ENCODE results near the gene OR51G1. TPM values are rescaled to one million over a fixed set of nuclear protein-coding genes. Genes with fewer than 3 reads are reported as not detected.

Gene OR51G1
- total RNA-seq, 1 experiment from 2014 or later = not detected

DNA sequence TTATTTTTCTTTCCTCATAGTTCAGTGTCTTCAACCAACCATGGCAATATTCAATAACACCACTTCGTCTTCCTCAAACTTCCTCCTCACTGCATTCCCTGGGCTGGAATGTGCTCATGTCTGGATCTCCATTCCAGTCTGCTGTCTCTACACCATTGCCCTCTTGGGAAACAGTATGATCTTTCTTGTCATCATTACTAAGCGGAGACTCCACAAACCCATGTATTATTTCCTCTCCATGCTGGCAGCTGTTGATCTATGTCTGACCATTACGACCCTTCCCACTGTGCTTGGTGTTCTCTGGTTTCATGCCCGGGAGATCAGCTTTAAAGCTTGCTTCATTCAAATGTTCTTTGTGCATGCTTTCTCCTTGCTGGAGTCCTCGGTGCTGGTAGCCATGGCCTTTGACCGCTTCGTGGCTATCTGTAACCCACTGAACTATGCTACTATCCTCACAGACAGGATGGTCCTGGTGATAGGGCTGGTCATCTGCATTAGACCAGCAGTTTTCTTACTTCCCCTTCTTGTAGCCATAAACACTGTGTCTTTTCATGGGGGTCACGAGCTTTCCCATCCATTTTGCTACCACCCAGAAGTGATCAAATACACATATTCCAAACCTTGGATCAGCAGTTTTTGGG, 42.2 kb downstream of the OR51G1 start, which contains the start of gene OR51T1:
OR51T1 (plus strand) TSS at position 41 of the 641 bp plus-strand sequence; CDS start at position 41, 0 bp downstream.
- no peaks in the 10 kb centered on the region for H3K79me1 ChIP-seq (ENCODE audit: insufficient read depth, low read depth, low read length, poor library complexity, severe bottlenecking)
- Mint-ChIP-seq H3K4me1 (no peaks in the 10 kb centered on the region), H3K4me3 (no peak within 1 kb of the TSS), H3K27me3 (ENCODE audit: low read depth) (peaks cover 2% of the 10 kb centered on the region; the same call in 1 of the 2 replicates), H3K27ac (no peak within 1 kb of the TSS), H3K9me3 (no peaks in the 10 kb centered on the region; a peak in 1 of 5 replicates), H3K36me3 (ENCODE audit: insufficient read depth in 1 of 3, low read depth in 3 of 3) (no peaks in the 10 kb centered on the region)
- no peaks in the 10 kb centered on the region for H3K23me2 ChIP-seq (ENCODE audit: insufficient read length, low read depth, low read length, poor library complexity, severe bottlenecking)
- H2BK5ac ChIP-seq (ENCODE audit: insufficient read length, low read length) = no peak within 1 kb of the TSS
- no peak within 1 kb of the TSS for H2BK120ac ChIP-seq (ENCODE audit: low read depth, low read length, poor library complexity, severe bottlenecking)
- no peaks in the 10 kb centered on the region for H3K79me2 ChIP-seq (ENCODE audit: insufficient read depth, low read length)
- H4K91ac ChIP-seq (ENCODE audit: insufficient read length, low read depth, low read length) = no peak within 1 kb of the TSS
- no peak within 1 kb of the TSS for H3K4ac ChIP-seq (ENCODE audit: low read depth, low read length)
- H3K4me1 ChIP-seq (ENCODE audit: insufficient read depth, low read length) = no peaks in the 10 kb centered on the region
- no peak within 1 kb of the TSS for H4K8ac ChIP-seq (replicated peaks; ENCODE audit: insufficient read length, low read depth, low read length)
- no peak within 1 kb of the TSS for H3T11ph ChIP-seq (ENCODE audit: low read length)
- H3K23ac ChIP-seq (ENCODE audit: insufficient read length, low read depth, low read length) = no peak within 1 kb of the TSS
- H2BK20ac ChIP-seq (ENCODE audit: low read depth, low read length, poor library complexity, severe bottlenecking) = no peak within 1 kb of the TSS
- no peak within 1 kb of the TSS for H2BK12ac ChIP-seq (ENCODE audit: insufficient read length, low read depth, low read length)
- TF ChIP-seq CTCF (conservative IDR thresholded peaks at IDR 0.05) = no peak
- no peak for DNase-seq
- no peaks in the 10 kb centered on the region for H3K27me3 ChIP-seq (ENCODE audit: insufficient read depth, low read length)
- no CpG with 5 or more reads among the region's 8 CpGs for WGBS (ENCODE audit: extremely low coverage, insufficient read length, low lambda C conversion rate)
- H3K9ac ChIP-seq (ENCODE audit: extremely low read depth, insufficient read length, low read length) = no peak within 1 kb of the TSS
- no peak within 1 kb of the TSS for H2AK5ac ChIP-seq (ENCODE audit: insufficient read length, low read length)
- H3K27ac ChIP-seq (ENCODE audit: insufficient read length, low read depth, low read length) = no peak within 1 kb of the TSS
- no peak within 1 kb of the TSS for H3K4me2 ChIP-seq (ENCODE audit: insufficient read depth, insufficient read length, low read length)
- no peaks in the 10 kb centered on the region for H4K20me1 ChIP-seq (ENCODE audit: control insufficient read depth, insufficient read depth, insufficient read length)
- H3K18ac ChIP-seq (ENCODE audit: insufficient read length, low read depth, low read length) = no peak within 1 kb of the TSS
- no peaks in the 10 kb centered on the region for H3K9me3 ChIP-seq (ENCODE audit: control insufficient read depth, low read depth, low read length)
- H3K14ac ChIP-seq (ENCODE audit: insufficient read depth, low read length) = no peak within 1 kb of the TSS
- H4K5ac ChIP-seq (ENCODE audit: insufficient read length, low read depth, low read length) = no peak within 1 kb of the TSS
- no peak within 1 kb of the TSS for H2AFZ ChIP-seq (ENCODE audit: low read length)
- H2BK15ac ChIP-seq (ENCODE audit: low read depth, low read length) = no peak within 1 kb of the TSS
- no peak within 1 kb of the TSS for H3K56ac ChIP-seq (ENCODE audit: insufficient read length, low read depth, low read length)
